HepG2 (cell line): ENCODE data around the gene VIM. TPM values are rescaled to one million over a fixed set of nuclear protein-coding genes. Genes with fewer than 3 reads are reported as not detected.
"Not testable (repeated sequence)": the region's sequence is repeated elsewhere in the genome, so short reads cannot be mapped to it uniquely, and the experiment has no call there.

Source experiments
- ATAC-seq: fragments of 200-7000 bp; cut with Tn5 transposase; 3 replicates; pipeline ENCODE4 v1.9.1; 2020; ENCODE audit warnings: mild to moderate bottlenecking, moderate library complexity
- BruUV-seq: library from RNA; stranded (reverse); fragments of 400-500 nt; replicated peaks from 2 replicates; lab custom pipeline; 2021; lab: Mats Ljungman, UMichigan
- CTCF ChIA-PET: fragments of 300-600 bp; formaldehyde crosslinking; extraction: SDS; loops from one replicate; lab custom pipeline; 2021; ENCODE audit warnings: low total read pairs, inconsistent platforms, low intra/inter-chr PET ratio; lab: Yijun Ruan, JAX
- POLR2A ChIA-PET: fragments of 350-600 bp; sonication (Branson Sonifier 250); formaldehyde crosslinking; loops from one replicate; lab custom pipeline; 2020; ENCODE audit warnings: antibody characterized with exemption, inconsistent platforms; lab: Yijun Ruan, JAX
- DNase-seq: peaks from one replicate; pipeline ENCODE4 v3.0.0-alpha.2; 2015; ENCODE audit warnings: low spot score
- FAIRE-seq: peaks from 3 replicates; lab custom pipeline; 2011; peaks lifted over from hg19 to GRCh38; lab: Jason Lieb, UNC
- H2AFZ ChIP-seq: one replicate; pipeline ENCODE4 v1.6.1; 2011; ENCODE audit warnings: low read length, inconsistent platforms
- H3K27ac ChIP-seq: fragments of 300-600 bp; 3 replicates; pipeline ENCODE4 v1.8.0; 2011; ENCODE audit warnings: mixed run types, mild to moderate bottlenecking, mixed read lengths, low read length, inconsistent platforms; ENCODE audit not compliant: insufficient read depth; ENCODE audit errors: extremely low read length
- H3K27me3 ChIP-seq, 2 experiments: fragments of 200-600 bp in 1 of 2; 2 replicates in 1 of 2; 3 replicates in 1 of 2; pipeline versions ENCODE4 v1.6.0 to v1.8.0; 2011; ENCODE audit warnings: low read length in 2 of 2, mild to moderate bottlenecking in 2 of 2, moderate library complexity in 2 of 2, inconsistent platforms in 1 of 2; ENCODE audit not compliant: insufficient read depth in 2 of 2, control insufficient read depth in 1 of 2
- H3K36me3 ChIP-seq, 2 experiments: fragments of 200-600 bp in 1 of 2; replicated peaks in 1 of 2; 2 replicates in 1 of 2; 3 replicates in 1 of 2; pipeline versions ENCODE4 v1.5.1 to v1.8.0; 2011; ENCODE audit warnings: low read length in 2 of 2, inconsistent platforms in 1 of 2; ENCODE audit not compliant: insufficient read depth in 2 of 2, control insufficient read depth in 1 of 2
- H3K4me1 ChIP-seq: 2 replicates; pipeline ENCODE4 v1.5.1; 2012; ENCODE audit warnings: low read length, inconsistent platforms; ENCODE audit not compliant: insufficient read depth
- H3K4me2 ChIP-seq: 2 replicates; pipeline ENCODE4 v1.6.0; 2011; ENCODE audit warnings: low read depth, low read length, inconsistent platforms
- H3K4me3 ChIP-seq, 3 experiments: fragments of 200-600 bp in 1 of 3; sonication (generic), shearing (Covaris generic) in 1 of 3; replicated peaks in 1 of 3; 2 replicates each; pipeline ENCODE4 v1.5.1; 2011 to 2016; ENCODE audit warnings: low read length in 3 of 3, inconsistent platforms in 2 of 3, low read depth in 2 of 3, mild to moderate bottlenecking in 2 of 3, control low read depth in 1 of 3, mixed read lengths in 1 of 3; ENCODE audit not compliant: insufficient read depth in 1 of 3
- H3K79me2 ChIP-seq: one replicate; pipeline ENCODE4 v1.6.1; 2011; ENCODE audit warnings: low read length, inconsistent platforms; ENCODE audit not compliant: insufficient read depth
- H3K9ac ChIP-seq: 2 replicates; pipeline ENCODE4 v1.6.0; 2011; ENCODE audit warnings: mild to moderate bottlenecking, low read depth, low read length, inconsistent platforms; ENCODE audit not compliant: insufficient read depth
- H3K9me3 ChIP-seq: 2 replicates; pipeline ENCODE4 v1.5.1; 2012; ENCODE audit warnings: mild to moderate bottlenecking, low read length
- H4K20me1 ChIP-seq: 2 replicates; pipeline ENCODE4 v1.6.0; 2011; ENCODE audit warnings: inconsistent platforms, mild to moderate bottlenecking, low read length, moderate library complexity; ENCODE audit not compliant: insufficient read depth
- MIER3 ChIP-seq: IDR thresholded peaks from 2 replicates; pipeline ENCODE4 v1.6.1; 2016; ENCODE audit warnings: missing compliant biosample characterization, borderline replicate concordance
- STAG1 ChIP-seq: sonication (generic); formaldehyde crosslinking; IDR thresholded peaks from 2 replicates; pipeline ENCODE4 v1.4.0; 2020; ENCODE audit warnings: missing genetic modification reagents
- WGBS: methylation state at CpG from one replicate; pipeline ENCODE4 v1.1.6; 2017; ENCODE audit warnings: low lambda C conversion rate; 5-methylcytosine and 5-hydroxymethylcytosine counted together
- in situ Hi-C: cut with HindIII; loops from 2 replicates; pipeline ENCODE4 v1.10.0; 2017; ENCODE audit warnings: low pct_unique_long_range_greater_than_20kb; ENCODE audit not compliant: extremely low pct_ligation_motif_present
- intact Hi-C: fragments of 100-400 bp; cut with micrococcal nuclease; formaldehyde crosslinking; loops from one replicate; pipeline ENCODE4 v1.10.0; 2022; ENCODE audit not compliant: unreplicated experiment
- polyA plus RNA-seq, 8 experiments: library from polyadenylated mRNA; depleted of rRNA in 3 of 8; stranded (reverse) in 7 of 8; unstranded in 1 of 8; fragments of >200 nt; fragmentation: Illumina TruSeq in 4 of 8; extraction: Trizol in 4 of 8; gene quantifications; 2 replicates each; pipeline versions ENCODE4 v1.2.1 to v1.2.3, GENCODE V29; 2011 to 2016; ENCODE audit warnings: low read depth in 4 of 8, missing spikeins in 1 of 8, mixed read lengths in 1 of 8; ENCODE audit not compliant: insufficient read depth in 1 of 8
- total RNA-seq, 5 experiments: library from RNA; depleted of rRNA; stranded (reverse); fragments of >200 nt; fragmentation: Illumina TruSeq; extraction: Trizol; gene quantifications; 2 replicates each; pipeline ENCODE4 v1.2.3, GENCODE V29; 2016; ENCODE audit warnings: low read depth in 1 of 5
- TF ChIP-seq, protein P1 (sequence below): sonication (generic); formaldehyde crosslinking; IDR thresholded peaks from 2 replicates; pipeline ENCODE4 v1.4.0; 2020; ENCODE audit warnings: mild to moderate bottlenecking, missing genetic modification reagents, borderline replicate concordance
- TF ChIP-seq, protein P2 (sequence below): IDR thresholded peaks from 2 replicates; pipeline ENCODE4 v1.6.1; 2016; ENCODE audit warnings: missing genetic modification reagents, missing compliant biosample characterization

Gene VIM
- total and polyA plus RNA-seq, 2 of the 13 experiments (the other 11 are each of a cell fraction or from before 2014, with no cell fraction given): not detected

DNA sequence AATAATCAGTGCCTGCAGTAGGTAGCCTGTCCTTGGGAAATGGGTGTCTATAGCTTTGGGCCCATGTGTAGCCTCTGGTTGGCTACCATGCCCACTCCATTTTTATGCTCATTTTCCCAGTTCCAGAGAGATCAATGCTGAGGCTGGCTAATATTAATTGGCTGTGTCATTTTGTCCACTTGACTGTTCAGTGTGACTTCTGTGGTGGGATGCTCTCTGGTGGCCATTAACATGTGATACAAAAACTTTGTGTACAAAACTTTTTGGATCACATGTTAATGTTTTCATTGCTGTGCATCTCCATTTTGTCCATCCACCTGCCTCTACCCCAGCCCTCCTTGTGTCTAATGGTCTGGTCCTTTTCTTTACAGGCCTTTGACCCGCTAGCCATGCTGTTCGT lies 22.7 kb downstream of the VIM start:
- intact Hi-C loops (no loop called here), in situ Hi-C loops (loop anchor here (10.0 kb wide), 1 partner anchor 356 kb away; no protein-coding TSS in a partner anchor)
- ATAC-seq: no peak
- Histone ChIP-seq H3K9me3 (peaks cover 9% of the 10 kb centered on the region; the same call in 1 of the 2 replicates), H3K36me3 (no peaks in the 10 kb centered on the region), H3K4me1 (no peaks in the 10 kb centered on the region), H4K20me1 (no peaks in the 10 kb centered on the region), H3K27me3 (no peaks in the 10 kb centered on the region), H3K27ac (no peak overlapping the region), H3K9ac (no peak overlapping the region), H3K4me3 (no peak overlapping the region), H2AFZ (no peak overlapping the region), H3K79me2 (no peaks in the 10 kb centered on the region), H3K4me2 (no peak overlapping the region)
- BruUV-seq: no TSS peak
- DNase-seq: no peak
- 23% methylated on average over 2 of the region's 2 CpGs for WGBS
- CTCF ChIA-PET: no interaction called here
- POLR2A ChIA-PET: no interaction called here
- FAIRE-seq: no peak
- TF ChIP-seq, protein P1, sequence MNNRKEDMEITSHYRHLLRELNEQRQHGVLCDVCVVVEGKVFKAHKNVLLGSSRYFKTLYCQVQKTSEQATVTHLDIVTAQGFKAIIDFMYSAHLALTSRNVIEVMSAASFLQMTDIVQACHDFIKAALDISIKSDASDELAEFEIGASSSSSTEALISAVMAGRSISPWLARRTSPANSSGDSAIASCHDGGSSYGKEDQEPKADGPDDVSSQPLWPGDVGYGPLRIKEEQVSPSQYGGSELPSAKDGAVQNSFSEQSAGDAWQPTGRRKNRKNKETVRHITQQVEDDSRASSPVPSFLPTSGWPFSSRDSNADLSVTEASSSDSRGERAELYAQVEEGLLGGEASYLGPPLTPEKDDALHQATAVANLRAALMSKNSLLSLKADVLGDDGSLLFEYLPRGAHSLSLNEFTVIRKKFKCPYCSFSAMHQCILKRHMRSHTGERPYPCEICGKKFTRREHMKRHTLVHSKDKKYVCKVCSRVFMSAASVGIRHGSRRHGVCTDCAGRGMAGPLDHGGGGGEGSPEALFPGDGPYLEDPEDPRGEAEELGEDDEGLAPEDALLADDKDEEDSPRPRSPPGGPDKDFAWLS: no peak
- TF ChIP-seq STAG1 (CRISPR knock-in tag) (0 out of 2 replicates have a peak, but pooled peaks have one; percentile 12), MIER3 (CRISPR knock-in tag) (no peak)
- TF ChIP-seq, protein P2, sequence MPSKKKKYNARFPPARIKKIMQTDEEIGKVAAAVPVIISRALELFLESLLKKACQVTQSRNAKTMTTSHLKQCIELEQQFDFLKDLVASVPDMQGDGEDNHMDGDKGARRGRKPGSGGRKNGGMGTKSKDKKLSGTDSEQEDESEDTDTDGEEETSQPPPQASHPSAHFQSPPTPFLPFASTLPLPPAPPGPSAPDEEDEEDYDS (CRISPR knock-in tag): no peak

DNA sequence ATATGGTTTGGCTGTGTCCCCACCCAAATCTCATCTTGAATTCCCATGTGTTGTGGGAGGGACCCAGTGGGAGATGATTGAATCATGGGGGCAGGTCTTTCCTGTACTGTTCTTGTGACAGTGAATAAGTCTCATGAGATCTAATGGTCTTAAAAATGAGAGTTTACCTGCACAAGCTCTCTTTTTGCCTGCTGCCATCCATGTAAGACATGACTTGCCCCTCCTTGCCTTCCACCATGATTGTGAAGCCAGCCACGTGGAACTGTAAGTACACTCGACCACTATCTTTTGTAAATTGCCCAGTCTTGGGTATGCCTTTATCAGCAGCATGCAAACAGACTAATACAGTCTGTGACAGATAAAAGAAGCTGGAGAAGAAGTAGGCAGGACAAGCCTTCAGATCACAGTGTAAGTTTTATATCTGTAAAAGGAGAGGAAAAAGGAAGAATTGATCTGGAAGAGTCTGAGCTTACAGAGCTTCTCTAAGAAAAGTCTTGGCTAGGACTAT lies 26.6 kb downstream of the VIM start:
- POLR2A ChIA-PET, ATAC-seq, H3K4me2 ChIP-seq, H4K20me1 ChIP-seq, H3K36me3 ChIP-seq, H3K27ac ChIP-seq, CTCF ChIA-PET, H3K9ac ChIP-seq, H3K79me2 ChIP-seq, FAIRE-seq, intact Hi-C loops, H3K4me3 ChIP-seq, H3K27me3 ChIP-seq, H3K4me1 ChIP-seq, DNase-seq, BruUV-seq, H2AFZ ChIP-seq, H3K9me3 ChIP-seq: not testable (repeated sequence)
- in situ Hi-C loops: loop anchor here (5.0 to 10.0 kb wide), 2 partner anchors 360 to 407 kb away; no protein-coding TSS in a partner anchor
- 0% methylated on average over 2 of the region's 2 CpGs for WGBS
